Nephron (organoid): ENCODE measurements around the gene GJC2.

Source experiments
- H3K27ac Mint-ChIP-seq, 3 experiments: 2 replicates each; pipeline ENCODE4 v1.8.0; 2020; ENCODE audit warnings: mixed read lengths in 3 of 3, mild to moderate bottlenecking in 2 of 3, moderate library complexity in 1 of 3
- H3K27me3 Mint-ChIP-seq: 2 replicates; pipeline ENCODE4 v1.8.0; 2021; ENCODE audit warnings: low read depth, mild to moderate bottlenecking, moderate library complexity, mixed read lengths
- H3K36me3 Mint-ChIP-seq: 2 replicates; pipeline ENCODE4 v1.8.0; 2020; ENCODE audit warnings: low read depth, mixed read lengths
- H3K4me1 Mint-ChIP-seq: 2 replicates; pipeline ENCODE4 v1.8.0; 2020; ENCODE audit warnings: mixed read lengths
- H3K4me3 Mint-ChIP-seq, 3 experiments: 2 replicates each; pipeline ENCODE4 v1.8.0; 2020; ENCODE audit warnings: mild to moderate bottlenecking in 3 of 3, mixed read lengths in 3 of 3, moderate library complexity in 2 of 3
- H3K9me3 Mint-ChIP-seq: 2 replicates; pipeline ENCODE4 v1.8.0; 2020; ENCODE audit warnings: mixed read lengths
- CTCF ChIP-seq, 3 experiments: fragments of 200-600 bp; sonication (generic); IDR thresholded peaks; one replicate each; pipeline ENCODE4 v1.5.0; 2021; ENCODE audit warnings: antibody characterized with exemption in 3 of 3; ENCODE audit not compliant: unreplicated experiment in 3 of 3

GJC2 gene

GRCh38 chr1:228156941-228157728, 7.4 kb downstream of the GJC2 start:
- no peak overlapping the region for H3K4me3 Mint-ChIP-seq
- no peaks in the 10 kb centered on the region for H3K36me3 Mint-ChIP-seq
- H3K4me1 Mint-ChIP-seq, result peaks cover 8% of the 10 kb centered on the region
- H3K27ac Mint-ChIP-seq, result no peak overlapping the region
- no peaks in the 10 kb centered on the region for H3K9me3 Mint-ChIP-seq
- TF ChIP-seq CTCF (IDR thresholded peaks at IDR 0.05; ENCODE audit: unreplicated experiment in 3 of 3), result no peak
- H3K27me3 Mint-ChIP-seq, result no peaks in the 10 kb centered on the region

- Mint-ChIP-seq H3K27ac (no peak overlapping the region), H3K4me1 (peaks cover 10% of the 10 kb centered on the region), H3K9me3 (no peaks in the 10 kb centered on the region), H3K4me3 (no peak overlapping the region), H3K27me3 (no peaks in the 10 kb centered on the region), H3K36me3 (no peaks in the 10 kb centered on the region)
- TF ChIP-seq CTCF (IDR thresholded peaks at IDR 0.05; ENCODE audit: unreplicated experiment in 3 of 3), result no peak
These were observed 8.0 kb downstream of the GJC2 start for GRCh38 chr1:228157729-228158126.

- Mint-ChIP-seq H3K4me1 (peaks cover 10% of the 10 kb centered on the region), H3K36me3 (no peaks in the 10 kb centered on the region), H3K4me3 (no peak overlapping the region), H3K27ac (no peak overlapping the region), H3K9me3 (no peaks in the 10 kb centered on the region), H3K27me3 (no peaks in the 10 kb centered on the region)
- no peak for TF ChIP-seq CTCF (IDR thresholded peaks at IDR 0.05; ENCODE audit: unreplicated experiment in 3 of 3)
These were observed 8.6 kb downstream of the GJC2 start for GRCh38 chr1:228158151-228159007.

- Mint-ChIP-seq H3K27me3 (no peaks in the 10 kb centered on the region), H3K4me1 (peaks cover 10% of the 10 kb centered on the region), H3K27ac (no peak overlapping the region), H3K9me3 (no peaks in the 10 kb centered on the region), H3K36me3 (no peaks in the 10 kb centered on the region), H3K4me3 (no peak overlapping the region)
- no peak for TF ChIP-seq CTCF (IDR thresholded peaks at IDR 0.05; ENCODE audit: unreplicated experiment in 3 of 3)
These were observed 9.4 kb downstream of the GJC2 start for GRCh38 chr1:228159008-228159665.

GRCh38 chr1:228160201-228160761, 10.6 kb downstream of the GJC2 start:
- no peak overlapping the region for H3K4me3 Mint-ChIP-seq
- TF ChIP-seq CTCF (IDR thresholded peaks at IDR 0.05; ENCODE audit: unreplicated experiment in 3 of 3), result no peak

More at GRCh38 chr1:228160201-228160761, 10.6 kb downstream of the GJC2 start:
- Mint-ChIP-seq H3K27ac (no peak overlapping the region), H3K36me3 (no peaks in the 10 kb centered on the region), H3K9me3 (no peaks in the 10 kb centered on the region), H3K4me1 (peaks cover 10% of the 10 kb centered on the region), H3K27me3 (no peaks in the 10 kb centered on the region)
